ENCODE results near the gene RAB40C.
A peak's percentile ranks its signal among the peaks of the same experiment; 100 is the strongest.

RAB40C gene

DNA sequence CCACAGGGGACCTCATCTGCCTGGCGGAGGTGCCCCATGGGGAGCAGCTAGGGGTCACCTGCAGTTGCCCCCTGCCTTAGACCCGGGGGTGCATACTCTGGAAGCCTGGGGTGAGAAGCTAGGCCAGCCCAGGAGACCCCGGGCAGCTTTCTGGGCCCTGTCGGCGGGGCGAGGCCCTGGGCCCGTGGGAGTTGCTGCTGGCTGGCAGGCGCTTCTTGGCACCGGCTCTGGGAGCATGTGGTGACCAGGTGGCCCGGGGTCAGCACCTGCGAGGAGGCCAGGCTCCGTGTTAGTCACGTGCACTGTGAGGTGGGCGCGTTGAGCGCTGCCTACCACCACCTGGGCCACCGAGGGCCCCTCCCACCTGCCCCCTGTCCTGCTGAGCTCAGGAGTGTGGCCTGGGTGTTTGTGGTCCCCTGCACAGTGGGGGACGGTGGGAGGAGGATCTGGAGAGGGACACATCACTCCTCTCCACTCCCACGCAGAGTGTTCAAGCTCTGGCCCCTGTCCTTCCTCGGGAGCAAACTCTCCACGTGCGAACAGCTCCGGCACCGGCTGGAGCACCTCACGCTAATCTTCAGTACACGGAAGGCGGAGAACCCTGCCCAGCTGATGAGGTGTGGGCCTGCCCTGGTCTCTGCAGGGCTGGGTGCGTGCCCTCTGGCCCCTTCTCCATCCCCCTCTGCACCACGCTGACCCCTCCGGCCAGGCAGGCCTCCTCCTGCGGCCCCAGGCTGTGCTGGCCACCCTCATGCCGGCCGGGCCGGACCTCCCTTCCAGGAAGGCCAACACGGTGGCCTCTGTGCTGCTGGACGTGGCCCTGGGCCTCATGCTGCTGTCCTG, 14.3 kb upstream of the RAB40C start:
- no peak for DNase-seq

DNA sequence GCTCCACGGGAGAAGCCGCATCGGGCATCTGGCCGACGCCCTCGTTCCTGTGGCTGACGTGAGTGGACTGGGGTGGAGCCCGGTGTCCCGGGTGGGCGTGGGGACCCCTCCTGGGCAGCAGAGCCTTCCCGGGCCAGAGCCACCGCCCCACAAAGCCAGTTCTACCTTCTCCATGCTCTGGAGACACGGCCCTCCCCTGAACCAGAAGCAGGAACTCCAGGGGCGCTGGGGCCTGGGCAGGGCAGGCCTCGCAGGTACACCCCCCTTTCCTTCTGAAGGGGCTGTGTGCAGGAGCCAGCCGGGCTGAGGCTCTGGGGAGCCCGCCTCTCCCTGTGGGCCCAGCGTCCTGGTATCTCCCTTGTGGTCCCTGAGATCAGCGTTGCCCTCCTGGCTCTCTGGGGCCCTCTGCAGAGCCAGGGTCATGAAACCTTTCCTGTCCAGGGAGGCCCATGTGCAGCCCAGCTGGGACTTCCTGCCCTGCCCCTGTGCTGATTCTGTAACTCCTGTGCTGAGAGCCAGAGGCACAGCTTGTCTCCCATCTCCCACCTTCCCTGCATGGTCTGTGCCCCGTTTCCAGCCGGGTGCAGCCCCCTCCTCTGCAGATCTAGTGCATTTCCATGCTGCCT, 13.6 kb upstream of the RAB40C start:
- DNase-seq: no peak

DNA sequence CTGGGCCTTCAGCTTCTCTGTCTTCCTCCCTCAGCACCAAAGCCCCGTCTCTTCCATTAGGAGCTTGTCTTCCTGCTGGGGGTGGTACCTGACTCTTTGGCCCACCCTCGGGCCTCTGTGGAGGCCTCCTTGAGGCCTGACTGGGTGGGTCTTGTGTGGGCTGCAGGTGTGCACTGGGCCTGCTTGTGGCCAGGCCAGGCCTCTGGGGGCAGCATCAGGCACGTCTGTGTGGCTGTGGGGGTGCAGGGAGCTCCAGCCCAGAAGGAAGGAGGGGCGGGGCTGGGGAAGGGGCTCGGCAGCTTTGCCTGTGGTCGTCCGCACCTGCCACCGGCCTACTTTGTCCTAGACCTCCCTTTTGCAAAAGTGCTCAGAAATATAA, 13.1 kb upstream of the RAB40C start:
- no peak for DNase-seq

DNA sequence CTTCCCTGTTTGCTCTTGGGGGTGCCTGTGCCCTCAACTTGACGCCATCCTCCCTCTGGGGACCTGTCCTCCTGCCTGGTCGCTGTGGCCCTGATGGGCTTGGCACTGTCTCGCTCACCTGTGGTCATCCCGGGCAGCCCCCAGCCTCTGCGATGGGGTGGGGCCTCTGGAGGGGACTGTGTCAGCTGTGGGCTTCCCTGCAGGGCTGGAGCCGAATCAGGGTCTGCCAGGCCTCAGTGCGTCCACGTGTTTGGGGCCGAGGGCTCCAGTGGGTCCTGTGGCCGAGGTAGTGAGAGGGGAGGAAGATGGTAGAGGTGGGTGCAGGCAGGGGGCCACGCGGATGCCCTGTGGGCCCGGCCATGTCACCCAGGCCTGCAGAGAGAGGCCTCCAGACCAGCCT, 12.1 kb upstream of the RAB40C start:
- DNase-seq: no peak

DNA sequence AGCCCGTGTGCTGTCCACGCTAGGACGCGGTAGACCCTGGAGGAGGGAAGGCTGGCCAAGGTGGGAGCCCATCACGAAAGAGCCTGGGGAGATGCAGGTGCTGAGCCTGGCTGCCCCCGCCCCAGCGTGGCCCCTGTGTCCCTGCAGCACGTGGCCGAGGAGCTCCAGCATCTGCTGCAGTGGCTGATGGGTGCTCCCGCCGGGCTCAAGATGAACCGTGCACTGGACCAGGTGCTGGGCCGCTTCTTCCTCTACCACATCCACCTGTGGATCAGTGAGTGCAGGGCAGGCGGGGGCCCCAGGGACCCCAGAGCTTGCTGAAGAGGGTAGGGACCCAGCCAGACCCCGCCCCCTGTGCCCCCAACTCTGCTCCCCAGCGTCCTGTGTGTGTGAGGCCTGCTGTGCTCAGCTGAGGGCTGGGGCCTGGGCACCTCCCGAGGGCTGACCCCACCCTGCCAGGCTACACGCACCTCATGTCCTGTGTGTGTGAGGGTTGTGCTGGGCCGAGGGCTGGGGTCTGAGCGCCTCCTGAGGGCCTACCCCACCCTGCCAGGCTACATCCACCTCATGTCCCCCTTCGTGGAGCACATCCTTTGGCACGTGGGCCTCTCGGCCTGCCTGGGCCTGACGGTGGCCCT, 11.5 kb upstream of the RAB40C start:
- no peak for DNase-seq

DNA sequence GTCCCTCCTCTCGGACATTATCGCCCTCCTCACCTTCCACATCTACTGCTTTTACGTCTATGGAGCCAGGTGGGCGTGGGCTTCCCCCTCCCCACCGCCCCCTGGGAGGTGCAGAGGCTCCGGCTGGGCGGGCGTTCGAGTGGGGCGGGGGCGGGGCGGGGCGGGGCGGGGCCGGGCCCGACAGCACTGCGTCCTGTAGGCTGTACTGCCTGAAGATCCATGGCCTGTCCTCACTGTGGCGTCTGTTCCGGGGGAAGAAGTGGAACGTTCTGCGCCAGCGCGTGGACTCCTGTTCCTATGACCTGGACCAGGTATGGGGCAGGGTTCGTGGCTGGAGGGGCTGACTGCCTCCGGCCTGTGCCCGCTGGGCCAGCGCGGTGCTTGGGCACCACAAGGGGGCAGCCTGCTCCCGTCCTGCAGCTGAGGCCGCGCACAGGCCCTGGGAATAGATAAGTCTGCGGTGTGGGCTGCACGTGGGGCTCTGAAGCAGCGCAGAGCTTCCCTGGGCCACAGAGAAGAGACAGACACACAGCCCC, 10.9 kb upstream of the RAB40C start:
- DNase-seq: peak; percentile 32 to 45

DNA sequence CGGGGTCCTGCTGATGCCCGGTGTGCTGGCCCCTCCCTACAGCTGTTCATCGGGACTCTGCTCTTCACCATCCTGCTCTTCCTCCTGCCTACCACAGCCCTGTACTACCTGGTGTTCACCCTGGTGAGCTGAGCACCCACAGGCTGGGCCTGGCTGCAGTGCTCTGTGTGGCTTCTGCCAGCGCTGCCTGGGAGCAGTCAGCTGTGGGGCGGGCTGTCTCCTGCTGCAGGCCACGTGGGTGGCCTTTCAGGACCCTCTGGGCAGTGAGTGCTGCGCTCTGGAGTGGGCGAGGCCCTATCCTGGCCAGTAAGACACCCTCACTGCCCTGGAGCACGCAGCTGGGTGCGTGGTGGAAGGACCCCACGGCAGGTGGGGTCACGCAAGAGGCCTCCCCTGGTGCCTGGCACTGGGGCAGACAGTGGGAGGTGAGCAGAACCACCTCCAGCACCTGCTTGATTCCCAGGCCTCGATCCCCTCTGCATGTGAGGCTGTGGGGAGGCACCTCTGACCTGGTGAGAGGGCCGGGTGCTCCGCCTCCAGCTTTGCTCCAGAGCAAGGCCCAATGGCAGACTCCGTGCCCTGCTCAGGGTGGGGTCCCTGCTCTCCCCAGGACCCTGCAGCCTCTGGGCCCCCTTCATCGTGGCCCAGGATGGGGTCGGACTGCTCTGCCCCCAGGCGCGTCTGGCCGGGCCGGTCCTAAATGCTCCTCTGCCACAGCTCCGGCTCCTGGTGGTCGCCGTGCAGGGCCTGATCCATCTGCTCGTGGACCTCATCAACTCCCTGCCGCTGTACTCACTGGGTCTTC, 9.5 kb upstream of the RAB40C start:
- no peak for DNase-seq

DNA sequence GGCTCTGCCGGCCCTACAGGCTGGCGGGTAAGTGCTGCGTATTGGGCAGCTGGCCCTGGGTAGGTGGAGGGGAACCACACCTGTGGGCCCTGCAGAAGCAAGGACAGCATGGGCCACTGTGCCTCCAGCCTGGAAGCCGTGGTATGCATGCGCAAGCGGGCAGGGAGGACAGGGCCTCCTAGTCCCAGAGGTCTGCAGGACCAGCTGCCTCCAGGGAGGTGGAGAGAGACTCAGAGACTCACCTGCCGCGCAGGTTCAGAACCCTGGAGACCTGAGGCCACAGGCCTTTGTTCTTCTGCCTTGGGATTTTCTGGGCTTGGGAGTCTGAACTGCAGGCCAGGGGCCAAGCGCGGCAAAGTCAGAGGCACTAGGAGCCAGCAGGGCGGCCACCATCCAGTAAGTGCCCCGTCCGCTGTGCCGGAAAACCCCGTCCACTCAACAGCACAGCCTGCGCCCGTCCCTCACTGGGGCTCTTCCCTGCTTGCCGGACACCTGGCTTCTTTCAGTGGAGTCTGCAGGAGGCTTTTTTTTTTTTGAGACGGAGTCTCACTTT, 8.8 kb upstream of the RAB40C start:
- DNase-seq: no peak

DNA sequence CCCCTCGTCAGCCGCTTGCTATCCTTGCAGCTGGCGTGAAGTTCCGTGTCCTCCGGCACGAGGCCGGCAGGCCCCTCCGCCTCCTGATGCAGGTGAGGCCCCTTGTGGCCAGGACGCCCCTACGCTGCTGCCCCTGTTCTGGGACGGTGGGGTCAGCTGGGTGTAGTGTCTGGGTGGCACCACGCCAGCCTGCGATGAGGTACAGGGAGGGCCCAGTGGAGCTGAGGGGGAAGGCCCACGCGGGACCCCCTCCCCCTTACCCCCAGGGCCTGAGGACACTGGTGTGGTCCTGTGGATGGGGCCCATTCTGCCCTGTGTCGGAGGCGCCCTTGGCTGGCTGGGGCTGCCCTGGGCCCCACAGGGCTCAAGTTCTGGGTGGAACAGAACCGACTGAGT, 7.7 kb upstream of the RAB40C start:
- DNase-seq: no peak

DNA sequence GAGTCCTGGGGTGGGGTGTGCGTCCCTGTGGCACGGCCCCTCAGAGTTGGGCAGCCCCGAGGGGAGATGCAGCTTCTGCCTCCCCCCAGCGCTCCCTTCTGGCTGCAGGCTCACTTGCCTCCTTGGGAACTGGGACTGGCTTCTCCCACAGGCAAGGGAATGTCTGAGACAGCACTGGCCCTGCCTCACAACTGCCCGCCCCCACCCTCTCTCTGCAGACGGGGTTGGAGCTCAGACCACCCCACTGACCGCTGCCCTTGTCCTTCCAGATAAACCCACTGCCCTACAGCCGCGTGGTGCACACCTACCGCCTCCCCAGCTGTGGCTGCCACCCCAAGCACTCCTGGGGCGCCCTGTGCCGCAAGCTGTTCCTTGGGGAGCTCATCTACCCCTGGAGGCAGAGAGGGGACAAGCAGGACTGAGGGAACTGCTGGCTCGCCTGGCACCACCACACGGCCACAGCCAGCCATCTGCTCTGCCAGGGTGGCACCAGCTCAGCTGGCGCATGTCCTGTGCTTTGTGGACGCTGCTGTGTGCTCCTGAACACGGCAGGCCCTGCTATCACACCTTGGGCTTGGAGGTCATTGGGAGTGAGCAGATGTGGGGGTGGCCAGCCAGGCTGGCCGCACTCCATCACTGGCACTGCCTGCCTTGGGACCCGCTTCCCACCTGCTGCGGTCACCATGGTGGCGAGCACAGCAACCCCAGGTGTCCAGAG, 7.1 kb upstream of the RAB40C start:
- DNase-seq: no peak

DNA sequence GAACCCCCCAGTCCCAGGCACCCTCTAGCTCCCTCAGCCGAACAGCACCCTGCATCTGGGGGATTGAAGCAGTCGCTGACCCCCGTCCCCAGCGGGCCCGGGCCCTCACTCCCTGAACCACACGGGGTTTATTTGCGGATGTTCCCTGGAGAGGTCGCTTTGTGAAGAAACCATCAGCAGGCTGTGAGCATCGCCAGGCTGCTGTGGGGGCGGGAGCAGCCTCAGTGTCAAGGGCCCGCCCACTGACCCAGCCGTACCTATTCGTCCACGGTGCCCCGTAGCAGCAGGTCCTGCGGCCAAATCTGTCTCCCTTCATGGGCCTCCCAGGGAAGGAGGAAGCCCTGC, 6.4 kb upstream of the RAB40C start:
- DNase-seq: peak; percentile 38 to 55

DNA sequence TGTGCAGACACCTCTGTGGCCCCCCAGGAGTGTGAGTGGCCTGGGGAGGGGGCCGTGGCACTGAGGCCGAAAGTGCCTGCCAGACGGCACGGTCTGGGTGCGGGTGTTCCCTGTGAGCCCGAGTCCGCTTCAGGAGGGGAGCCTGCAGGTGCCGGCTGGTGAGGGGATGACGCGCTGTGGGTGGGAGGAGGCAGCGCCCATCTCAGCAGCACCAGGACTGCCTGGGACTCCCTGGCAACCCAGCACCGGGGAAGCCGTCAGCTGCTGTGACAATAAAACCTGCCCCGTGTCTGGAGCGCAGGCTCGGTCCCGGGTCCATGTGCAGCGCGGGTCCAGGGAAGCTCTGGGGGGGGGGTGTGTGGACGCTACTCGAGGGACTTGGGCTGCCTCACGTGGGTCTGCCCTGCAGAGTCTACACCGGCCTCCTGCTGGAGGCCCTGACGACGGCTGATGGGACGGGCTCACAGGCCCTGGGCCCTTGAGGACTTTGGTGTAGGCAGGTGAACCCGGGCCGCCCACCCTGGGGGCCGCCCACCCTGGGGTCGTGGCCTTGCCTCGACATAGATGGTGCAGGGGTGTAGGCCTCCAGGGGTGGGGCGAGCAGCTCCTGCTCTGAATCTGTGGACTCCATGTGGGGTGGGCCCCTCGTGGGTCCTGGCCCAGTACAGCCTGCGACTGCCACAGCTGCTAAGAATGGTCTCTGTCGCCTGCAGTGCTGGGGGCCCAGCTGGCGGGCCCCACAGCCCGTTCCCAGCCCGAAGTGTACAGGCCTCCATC, 5.9 kb upstream of the RAB40C start:
- peak in 1 of 2 experiments; percentile 38 for DNase-seq

DNA sequence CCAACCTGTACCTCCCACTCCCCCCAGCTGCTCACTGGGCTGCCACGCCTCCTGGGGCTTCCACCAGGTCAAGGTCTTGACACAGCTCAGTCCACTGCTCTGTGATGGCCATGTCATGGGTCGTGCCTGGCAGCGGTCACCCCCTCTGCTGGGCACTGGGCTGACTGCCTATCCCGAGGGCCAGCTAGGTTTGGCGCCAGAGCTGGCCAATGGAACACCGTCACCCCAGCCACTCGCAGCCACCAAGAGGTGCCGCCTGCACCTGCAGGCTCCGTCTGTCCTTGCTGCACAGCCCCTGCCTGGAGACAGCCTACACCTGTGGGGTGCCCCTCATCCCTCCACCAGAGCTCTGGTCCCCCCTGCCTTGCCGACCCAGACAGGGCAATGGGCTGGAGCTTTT, 4.5 kb upstream of the RAB40C start:
- peak; percentile 40 to 53 for DNase-seq

DNA sequence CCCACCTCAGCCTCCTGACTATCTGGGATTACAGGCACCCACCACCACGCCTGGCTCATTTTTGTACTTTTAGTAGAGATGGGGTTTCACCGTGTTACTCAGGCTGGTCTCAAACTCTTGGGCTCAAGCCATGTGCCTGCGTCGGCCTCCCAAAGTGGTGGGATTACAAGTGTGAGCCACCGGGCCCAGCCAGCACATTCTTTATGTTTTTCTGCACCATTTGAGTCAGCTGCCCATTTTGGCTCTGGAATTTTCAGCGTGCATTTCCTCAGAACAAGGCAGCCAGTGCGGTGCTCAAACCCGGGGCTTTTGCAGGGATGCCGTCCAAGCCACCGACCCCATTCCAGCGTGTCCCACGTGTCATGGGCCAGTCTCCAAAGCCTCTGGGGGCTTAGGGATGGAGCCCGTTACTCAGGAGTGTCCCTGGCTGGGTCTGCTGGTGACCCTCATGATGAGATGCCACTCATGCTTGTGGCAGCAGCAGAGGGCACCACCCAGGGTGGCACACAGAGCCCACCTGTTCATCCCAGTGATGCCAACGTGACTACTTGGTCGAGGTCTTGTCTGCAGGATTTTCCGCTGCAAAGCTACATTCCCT, 3.7 kb upstream of the RAB40C start:
- DNase-seq: no peak

DNA sequence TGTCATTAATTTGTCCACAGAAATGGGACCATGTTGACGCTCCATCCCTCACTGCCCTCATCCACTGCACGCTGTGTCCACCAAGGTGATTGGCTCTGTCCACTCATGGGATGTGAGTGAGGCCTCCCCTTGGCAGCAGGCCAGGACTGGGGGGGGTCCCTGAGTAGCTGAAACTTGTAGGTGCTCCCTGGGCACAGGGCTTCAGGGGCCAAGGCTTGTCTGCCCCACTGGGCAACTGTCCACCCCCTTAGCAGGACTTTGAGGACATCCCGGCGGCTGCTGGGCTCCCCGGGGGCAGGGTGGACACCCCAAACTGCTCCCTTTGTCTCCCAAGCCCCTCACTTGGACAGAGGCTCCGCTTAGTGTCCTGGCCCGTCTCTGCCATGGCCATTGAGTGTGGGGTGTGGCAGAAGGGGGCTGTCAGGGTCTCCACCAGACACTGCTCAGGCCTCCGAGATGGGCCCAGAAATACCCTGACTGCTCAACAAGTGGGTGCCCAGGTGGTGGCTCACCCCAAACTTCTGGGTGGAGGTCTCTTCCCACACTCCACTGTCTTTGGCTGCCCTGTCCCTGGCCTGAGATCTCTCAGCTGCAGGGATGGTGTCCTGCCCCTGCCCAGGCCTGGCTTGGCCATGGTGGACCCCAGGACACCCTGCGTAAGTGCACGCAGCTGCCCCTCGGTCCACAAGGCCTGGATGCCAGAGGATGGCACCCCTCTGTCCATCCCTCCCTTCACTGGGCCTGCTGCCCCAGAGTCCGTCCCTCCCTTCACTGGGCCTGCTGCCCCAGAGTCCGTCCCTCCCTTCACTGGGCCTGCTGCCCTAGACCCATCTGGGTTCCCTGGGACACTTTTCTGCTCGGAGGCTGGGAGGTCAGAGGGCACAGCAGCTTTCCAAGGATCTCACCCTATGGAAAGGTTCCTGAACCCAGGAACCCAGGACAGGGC, 2.9 kb upstream of the RAB40C start:
- no peak for DNase-seq

DNA sequence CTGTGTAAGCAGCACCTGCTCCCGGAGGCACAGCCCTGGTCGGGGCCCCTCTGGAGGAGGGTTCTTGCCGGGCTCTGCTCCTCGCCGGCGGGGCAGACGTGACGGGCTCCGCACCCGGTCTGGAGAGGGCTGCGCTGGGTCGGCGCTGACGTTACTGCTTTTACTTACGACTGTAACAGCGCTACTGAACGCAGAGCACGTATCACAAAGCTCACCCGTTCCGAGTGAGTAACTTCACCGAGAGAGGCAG, 1.3 kb upstream of the RAB40C start:
- no peak for DNase-seq

DNA sequence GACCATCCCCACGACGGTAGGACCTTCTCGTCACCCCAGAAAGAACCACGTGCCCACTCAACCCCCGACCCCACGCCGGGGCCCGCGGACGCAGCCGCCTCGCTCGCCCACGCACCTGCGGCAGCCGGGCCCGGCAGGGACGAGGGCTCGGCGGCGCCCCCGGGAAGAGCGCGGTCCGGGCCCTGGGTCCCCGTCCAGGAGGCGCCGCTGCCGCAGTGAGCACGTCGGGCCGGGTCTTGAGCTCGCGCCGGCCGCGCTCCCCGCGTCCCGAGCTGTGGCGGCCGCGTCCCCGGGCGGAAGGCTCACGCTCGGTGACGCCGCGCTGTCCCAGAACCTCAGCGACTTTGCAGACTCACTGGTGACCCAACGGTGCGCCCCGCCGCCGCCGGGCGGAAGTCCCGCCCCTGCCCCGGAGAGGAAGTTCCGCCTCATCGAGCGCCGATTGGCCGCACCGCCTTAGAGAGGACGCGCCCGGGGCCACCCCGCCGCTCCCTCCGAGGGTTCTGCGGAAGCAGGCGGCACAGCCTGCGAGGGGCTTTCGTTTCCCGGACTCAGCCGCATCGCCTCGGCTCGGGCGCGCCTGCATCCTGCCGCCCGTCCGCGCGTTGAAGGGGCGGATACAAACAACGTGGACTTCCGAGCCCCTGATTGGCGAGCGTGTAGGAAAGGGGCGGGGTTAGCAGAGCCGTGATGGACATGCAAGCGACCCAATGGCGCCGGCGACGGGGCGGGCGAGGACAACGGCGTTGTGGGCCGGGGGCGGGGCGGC, 793 bp upstream of the RAB40C start:
- DNase-seq: peak; percentile 93 to 96

DNA sequence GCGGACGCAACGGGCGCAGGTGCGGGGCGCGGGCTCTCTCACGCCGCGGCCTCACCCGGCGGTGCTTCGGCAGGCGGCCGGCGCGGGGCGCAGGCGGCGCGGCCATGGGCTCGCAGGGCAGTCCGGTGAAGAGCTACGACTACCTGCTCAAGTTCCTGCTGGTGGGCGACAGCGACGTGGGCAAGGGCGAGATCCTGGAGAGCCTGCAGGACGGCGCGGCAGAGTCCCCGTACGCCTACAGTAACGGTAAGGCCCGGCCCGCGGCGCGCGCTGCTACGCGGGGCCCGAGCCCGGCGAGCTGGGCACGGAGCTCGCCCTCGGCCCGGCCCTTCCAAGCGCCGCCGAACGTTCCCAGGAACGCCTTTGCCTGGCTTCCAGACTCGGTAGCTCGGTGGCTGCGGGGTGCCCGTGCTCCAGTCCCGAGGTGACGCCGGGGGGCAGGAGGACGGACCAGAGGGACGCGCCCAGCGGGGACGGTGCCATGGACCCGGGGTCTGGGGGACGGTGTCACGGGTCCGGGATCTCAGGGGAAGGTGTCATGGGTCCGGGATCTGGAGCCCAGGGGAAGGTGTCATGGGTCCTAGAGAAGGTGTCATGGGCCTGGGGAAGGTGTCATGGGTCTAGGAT, 435 bp downstream of the RAB40C start:
- no peak for DNase-seq

DNA sequence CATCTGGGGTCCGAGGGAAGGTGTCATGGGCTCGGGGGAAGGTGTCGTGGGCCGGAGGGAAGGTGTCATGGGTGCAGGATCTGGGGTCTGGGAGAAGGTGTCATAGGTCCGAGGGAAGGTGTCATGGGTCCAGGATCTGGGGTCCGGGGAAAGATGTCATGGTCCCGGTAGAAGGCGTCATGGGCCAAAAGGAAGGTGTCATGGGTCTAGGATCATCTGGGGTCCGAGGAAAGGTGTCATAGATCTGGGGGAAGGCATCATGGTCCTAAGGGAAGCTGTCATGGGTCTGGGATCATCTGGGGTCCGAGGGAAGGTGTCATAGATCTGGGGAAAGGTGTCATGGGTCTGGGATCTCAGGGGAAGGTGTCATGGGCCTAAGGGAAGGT, 942 bp downstream of the RAB40C start:
- no peak for DNase-seq
